ENCODE results near the gene C1QTNF5.

C1QTNF5 gene

DNA sequence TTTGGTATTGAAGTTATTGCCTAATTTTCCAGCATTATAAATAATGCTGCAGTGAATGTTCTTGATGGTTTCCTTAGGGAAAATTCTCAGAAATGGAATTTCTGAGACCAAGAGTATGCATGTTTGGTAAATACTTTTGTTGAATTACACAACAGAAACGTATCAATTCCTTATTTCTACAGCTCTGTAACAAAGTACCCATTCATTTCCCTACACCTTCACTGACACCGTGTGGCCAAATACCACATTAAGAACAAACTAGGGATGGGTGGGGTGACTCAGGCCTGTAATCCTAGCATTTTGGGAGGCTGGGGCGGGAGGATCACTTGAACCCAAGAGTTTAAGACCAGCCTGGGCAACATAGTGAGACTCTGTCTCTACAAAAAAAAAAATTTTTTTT, 45.5 kb downstream of the C1QTNF5 start:
- no peak for DNase-seq (ENCODE audit: low read depth in 3 of 3)

DNA sequence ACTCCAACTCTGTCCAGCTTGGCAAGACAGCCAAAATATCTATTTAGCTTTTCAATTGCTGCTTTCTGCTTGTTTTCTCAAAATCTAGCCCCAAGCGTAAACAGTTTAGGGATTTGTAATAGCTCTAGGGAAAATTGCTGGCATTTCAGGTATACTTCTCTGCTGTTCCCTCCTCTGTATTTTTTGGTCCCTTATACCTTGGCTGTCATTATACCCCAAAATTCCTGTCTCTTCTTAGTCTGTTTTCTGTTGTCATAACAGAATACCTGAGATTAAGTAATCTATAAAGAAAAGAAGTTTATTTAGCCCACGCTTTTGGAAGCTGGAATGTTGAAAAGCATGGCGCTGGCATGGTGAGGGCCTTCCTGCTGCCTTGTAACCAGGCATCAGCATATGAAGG, 47.2 kb downstream of the C1QTNF5 start:
- DNase-seq (ENCODE audit: low read depth in 3 of 3): no peak

DNA sequence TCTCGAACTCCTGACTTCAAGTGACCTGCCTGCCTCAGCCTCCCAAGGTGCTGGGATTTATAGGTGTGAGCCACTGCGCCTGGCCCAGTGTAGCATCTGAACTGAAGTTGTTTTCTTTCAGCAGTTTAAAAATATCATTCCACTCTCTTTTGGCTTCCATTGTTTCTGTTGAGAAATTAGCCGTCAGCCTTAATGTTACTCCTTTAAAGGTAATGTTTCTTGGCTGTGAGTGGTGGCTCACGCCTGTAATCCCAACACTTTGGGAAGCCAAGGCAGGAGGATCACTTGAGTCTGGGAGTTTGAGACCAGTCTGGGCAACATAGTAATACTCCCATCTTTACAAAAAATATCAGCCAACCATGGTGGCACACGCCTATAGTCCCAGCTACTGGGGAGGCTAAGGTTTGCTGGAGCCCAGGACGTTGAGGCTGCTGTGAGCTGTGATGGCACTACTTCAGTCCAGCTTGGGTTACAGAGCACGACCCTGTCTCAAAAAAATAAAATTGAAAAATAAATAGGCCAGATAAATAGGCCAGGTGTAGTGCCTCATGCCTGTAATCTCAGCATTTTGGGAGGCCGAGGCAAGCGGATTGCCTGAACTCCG, 49.7 kb downstream of the C1QTNF5 start:
- DNase-seq (ENCODE audit: low read depth in 3 of 3): no peak

All from stimulated activated CD4-positive, alpha-beta T cell treated with anti-CD3 and anti-CD28 coated beads, TNF-alpha, amount 100 ng/mL, for 24 hours (primary cell).